GM12873 (cell line): ENCODE data around the gene TMEM132E.

Source experiments
- CTCF ChIP-seq: IDR thresholded peaks from 2 replicates; pipeline ENCODE4 v1.5.1; 2012; ENCODE audit warnings: low read depth, mild to moderate bottlenecking, moderate library complexity, low read length, control low read depth; ENCODE audit not compliant: insufficient read depth; ENCODE audit errors: missing control alignments

The TMEM132E gene

GRCh38 chr17:34562387-34562786 lies 17.0 kb upstream of the TMEM132E start:
- peak; percentile 66 for TF ChIP-seq CTCF

- no peak for TF ChIP-seq CTCF
Measured at GRCh38 chr17:34565713-34566112, 13.7 kb upstream of the TMEM132E start.

- no peak for TF ChIP-seq CTCF
Measured at GRCh38 chr17:34566201-34566600, 13.2 kb upstream of the TMEM132E start.

GRCh38 chr17:34566873-34567272 lies 12.5 kb upstream of the TMEM132E start:
- no peak for TF ChIP-seq CTCF

- TF ChIP-seq CTCF = no peak
Measured at GRCh38 chr17:34567691-34568465, 11.5 kb upstream of the TMEM132E start.

GRCh38 chr17:34568953-34569352 lies 10.4 kb upstream of the TMEM132E start:
- no peak for TF ChIP-seq CTCF

GRCh38 chr17:34569591-34569990 lies 9.8 kb upstream of the TMEM132E start:
- no peak for TF ChIP-seq CTCF
